ENCODE results near the gene GATB.

DNA sequence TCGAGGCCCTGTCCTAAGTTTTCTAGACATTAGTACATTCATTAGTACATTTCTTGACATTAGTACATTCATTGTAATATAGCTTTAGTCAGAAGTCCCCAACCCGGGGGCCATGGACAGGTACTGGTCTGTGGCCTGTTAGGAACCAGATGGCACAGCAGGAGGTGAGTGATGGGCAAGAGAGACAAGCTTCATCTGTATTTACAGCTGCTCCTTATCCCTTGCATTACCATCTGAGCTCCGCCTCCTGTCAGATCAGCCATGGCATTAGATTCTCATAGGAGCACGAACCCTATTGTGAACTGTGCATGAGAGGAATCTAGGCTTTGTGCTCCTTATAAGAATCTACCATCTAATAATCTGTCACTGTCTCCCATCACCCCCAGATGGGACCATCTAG lies 48.0 kb downstream of the GATB start:
- TF ChIP-seq, protein P1, sequence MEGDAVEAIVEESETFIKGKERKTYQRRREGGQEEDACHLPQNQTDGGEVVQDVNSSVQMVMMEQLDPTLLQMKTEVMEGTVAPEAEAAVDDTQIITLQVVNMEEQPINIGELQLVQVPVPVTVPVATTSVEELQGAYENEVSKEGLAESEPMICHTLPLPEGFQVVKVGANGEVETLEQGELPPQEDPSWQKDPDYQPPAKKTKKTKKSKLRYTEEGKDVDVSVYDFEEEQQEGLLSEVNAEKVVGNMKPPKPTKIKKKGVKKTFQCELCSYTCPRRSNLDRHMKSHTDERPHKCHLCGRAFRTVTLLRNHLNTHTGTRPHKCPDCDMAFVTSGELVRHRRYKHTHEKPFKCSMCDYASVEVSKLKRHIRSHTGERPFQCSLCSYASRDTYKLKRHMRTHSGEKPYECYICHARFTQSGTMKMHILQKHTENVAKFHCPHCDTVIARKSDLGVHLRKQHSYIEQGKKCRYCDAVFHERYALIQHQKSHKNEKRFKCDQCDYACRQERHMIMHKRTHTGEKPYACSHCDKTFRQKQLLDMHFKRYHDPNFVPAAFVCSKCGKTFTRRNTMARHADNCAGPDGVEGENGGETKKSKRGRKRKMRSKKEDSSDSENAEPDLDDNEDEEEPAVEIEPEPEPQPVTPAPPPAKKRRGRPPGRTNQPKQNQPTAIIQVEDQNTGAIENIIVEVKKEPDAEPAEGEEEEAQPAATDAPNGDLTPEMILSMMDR (IDR thresholded peaks at IDR 0.05; ENCODE audit: low read depth, low read length): no peak
- TF ChIP-seq EZH2phosphoT487 (IDR thresholded peaks at IDR 0.05; ENCODE audit: low read depth): no peak
